ENCODE data around the gene CCDC8. TPM values are rescaled to one million over a fixed set of nuclear protein-coding genes. Genes with fewer than 3 reads are reported as not detected.

The CCDC8 gene
- total and polyA plus RNA-seq, 9 of the 15 experiments (the other 6 are each of a cell fraction or from before 2014, with no cell fraction given), result 0.68 to 30.8 (median 15.6) TPM

- no peak for TF ChIP-seq NFRKB (IDR thresholded peaks at IDR 0.05; ENCODE audit: low read depth)
- TF ChIP-seq, protein P1, sequence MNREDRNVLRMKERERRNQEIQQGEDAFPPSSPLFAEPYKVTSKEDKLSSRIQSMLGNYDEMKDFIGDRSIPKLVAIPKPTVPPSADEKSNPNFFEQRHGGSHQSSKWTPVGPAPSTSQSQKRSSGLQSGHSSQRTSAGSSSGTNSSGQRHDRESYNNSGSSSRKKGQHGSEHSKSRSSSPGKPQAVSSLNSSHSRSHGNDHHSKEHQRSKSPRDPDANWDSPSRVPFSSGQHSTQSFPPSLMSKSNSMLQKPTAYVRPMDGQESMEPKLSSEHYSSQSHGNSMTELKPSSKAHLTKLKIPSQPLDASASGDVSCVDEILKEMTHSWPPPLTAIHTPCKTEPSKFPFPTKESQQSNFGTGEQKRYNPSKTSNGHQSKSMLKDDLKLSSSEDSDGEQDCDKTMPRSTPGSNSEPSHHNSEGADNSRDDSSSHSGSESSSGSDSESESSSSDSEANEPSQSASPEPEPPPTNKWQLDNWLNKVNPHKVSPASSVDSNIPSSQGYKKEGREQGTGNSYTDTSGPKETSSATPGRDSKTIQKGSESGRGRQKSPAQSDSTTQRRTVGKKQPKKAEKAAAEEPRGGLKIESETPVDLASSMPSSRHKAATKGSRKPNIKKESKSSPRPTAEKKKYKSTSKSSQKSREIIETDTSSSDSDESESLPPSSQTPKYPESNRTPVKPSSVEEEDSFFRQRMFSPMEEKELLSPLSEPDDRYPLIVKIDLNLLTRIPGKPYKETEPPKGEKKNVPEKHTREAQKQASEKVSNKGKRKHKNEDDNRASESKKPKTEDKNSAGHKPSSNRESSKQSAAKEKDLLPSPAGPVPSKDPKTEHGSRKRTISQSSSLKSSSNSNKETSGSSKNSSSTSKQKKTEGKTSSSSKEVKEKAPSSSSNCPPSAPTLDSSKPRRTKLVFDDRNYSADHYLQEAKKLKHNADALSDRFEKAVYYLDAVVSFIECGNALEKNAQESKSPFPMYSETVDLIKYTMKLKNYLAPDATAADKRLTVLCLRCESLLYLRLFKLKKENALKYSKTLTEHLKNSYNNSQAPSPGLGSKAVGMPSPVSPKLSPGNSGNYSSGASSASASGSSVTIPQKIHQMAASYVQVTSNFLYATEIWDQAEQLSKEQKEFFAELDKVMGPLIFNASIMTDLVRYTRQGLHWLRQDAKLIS (CRISPR knock-in tag; IDR thresholded peaks at IDR 0.05), result no peak
- no peak for TF ChIP-seq FOXK2 (conservative IDR thresholded peaks at IDR 0.05 in 1 of 2, IDR thresholded peaks at IDR 0.05 in 1 of 2; ENCODE audit: low read depth in 2 of 2)
- no peak for TF ChIP-seq HDAC8 (tag; IDR thresholded peaks at IDR 0.05)
- TF ChIP-seq, protein P2, sequence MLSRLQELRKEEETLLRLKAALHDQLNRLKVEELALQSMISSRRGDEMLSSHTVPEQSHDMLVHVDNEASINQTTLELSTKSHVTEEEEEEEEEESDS (CRISPR knock-in tag; IDR thresholded peaks at IDR 0.05), result no peak
- TF ChIP-seq TCF3 (CRISPR knock-in tag; IDR thresholded peaks at IDR 0.05), result 0 out of 2 replicates have a peak, but pooled peaks have one; percentile 11
- TF ChIP-seq ZNF655 (CRISPR knock-in tag; IDR thresholded peaks at IDR 0.05), result no peak
- TF ChIP-seq ZBTB11 (CRISPR knock-in tag; IDR thresholded peaks at IDR 0.05), result no peak
- no peak for TF ChIP-seq LCOR (CRISPR knock-in tag; IDR thresholded peaks at IDR 0.05)
- TF ChIP-seq PRDM10 (IDR thresholded peaks at IDR 0.05; ENCODE audit: partially characterized antibody), result no peak
Measured at GRCh38 chr19:46410205-46411087, 2.9 kb downstream of the CCDC8 start (continued).
